ENCODE data around the gene N4BP2L2. TPM values are rescaled to one million over a fixed set of nuclear protein-coding genes. Genes with fewer than 3 reads are reported as not detected.

The N4BP2L2 gene
- total RNA-seq, 4 donors from 2014 or later = 139 to 282 (median 229) TPM

- Histone ChIP-seq H3K4me1 (peaks cover 4 to 69% (median 33%) of the 10 kb centered on the region in 4 donors), H3K36me3 (peaks cover 0 to 19% (median 0%) of the 10 kb centered on the region in 3 donors), H3K9me3 (no peaks in the 10 kb centered on the region), H3K4me3 (no peak overlapping the region), H3K27ac (no peak overlapping the region), H3K27me3 (no peaks in the 10 kb centered on the region)
- DNase-seq (ENCODE audit: low spot score in 2 of 2) = no peak
- no peak for TF ChIP-seq CTCF (IDR thresholded peaks at IDR 0.05)
- no peak for TF ChIP-seq EP300 (IDR thresholded peaks at IDR 0.05)
- TF ChIP-seq POLR2A (IDR thresholded peaks at IDR 0.05) = no peak
- 42 to 50% methylated on average over 3 of the region's 3 CpGs for WGBS, 2 donors
These were observed 10.2 kb downstream of the N4BP2L2 start for GRCh38 chr13:32528358-32528757.

- Histone ChIP-seq H3K4me3 (no peak overlapping the region), H3K9me3 (no peaks in the 10 kb centered on the region), H3K36me3 (peaks cover 0 to 21% (median 0%) of the 10 kb centered on the region in 3 donors), H3K27me3 (no peaks in the 10 kb centered on the region), H3K4me1 (peaks cover 4 to 57% (median 26%) of the 10 kb centered on the region in 4 donors), H3K27ac (peak overlapping the region in 1 of 4 donors; percentile 14)
- WGBS, 2 donors = 72 to 82% methylated on average over 3 of the region's 3 CpGs
- TF ChIP-seq CTCF (IDR thresholded peaks at IDR 0.05) = no peak
- no peak for TF ChIP-seq POLR2A (IDR thresholded peaks at IDR 0.05)
- no peak for TF ChIP-seq EP300 (IDR thresholded peaks at IDR 0.05)
- no peak for DNase-seq (ENCODE audit: low spot score in 2 of 2)
These were observed 11.4 kb downstream of the N4BP2L2 start for GRCh38 chr13:32527151-32527550.

- Histone ChIP-seq H3K4me1 (peaks cover 0 to 43% (median 13%) of the 10 kb centered on the region in 4 donors), H3K9me3 (no peaks in the 10 kb centered on the region), H3K4me3 (no peak overlapping the region), H3K27me3 (no peaks in the 10 kb centered on the region), H3K36me3 (peaks cover 0 to 30% (median 0%) of the 10 kb centered on the region in 3 donors), H3K27ac (no peak overlapping the region)
- TF ChIP-seq CTCF (IDR thresholded peaks at IDR 0.05) (no peak), EP300 (IDR thresholded peaks at IDR 0.05) (no peak), POLR2A (IDR thresholded peaks at IDR 0.05) (no peak)
- WGBS, 2 donors = 0 to 33% methylated on average over 1 of the region's 1 CpG
- DNase-seq (ENCODE audit: low spot score in 2 of 2) = no peak
These were observed 12.8 kb downstream of the N4BP2L2 start for GRCh38 chr13:32525766-32526165.

GRCh38 chr13:32515246-32515645 lies 23.3 kb downstream of the N4BP2L2 start:
- WGBS, 2 donors = 68 to 81% methylated on average over 3 of the region's 3 CpGs
- no peaks in the 10 kb centered on the region for H3K9me3 ChIP-seq
- no peak for DNase-seq (ENCODE audit: low spot score in 2 of 2)
- H3K4me1 ChIP-seq = peaks cover 0 to 3% (median 0%) of the 10 kb centered on the region in 4 donors
- TF ChIP-seq CTCF (IDR thresholded peaks at IDR 0.05) = no peak
- no peak for TF ChIP-seq POLR2A (IDR thresholded peaks at IDR 0.05)
- no peak for TF ChIP-seq EP300 (IDR thresholded peaks at IDR 0.05)
- no peak overlapping the region for H3K4me3 ChIP-seq
- H3K27ac ChIP-seq = no peak overlapping the region
- peaks cover 0 to 72% (median 5%) of the 10 kb centered on the region in 3 donors for H3K36me3 ChIP-seq
- H3K27me3 ChIP-seq = no peaks in the 10 kb centered on the region

- WGBS, 2 donors = 85 to 88% methylated on average over 4 of the region's 4 CpGs
- H3K4me1 ChIP-seq = peaks cover 0 to 3% (median 0%) of the 10 kb centered on the region in 4 donors
- H3K36me3 ChIP-seq = peaks cover 0 to 55% (median 0%) of the 10 kb centered on the region in 3 donors
- TF ChIP-seq POLR2A (IDR thresholded peaks at IDR 0.05) (no peak), CTCF (IDR thresholded peaks at IDR 0.05) (no peak)
- no peaks in the 10 kb centered on the region for H3K9me3 ChIP-seq
- H3K27ac ChIP-seq = no peak overlapping the region
- no peak overlapping the region for H3K4me3 ChIP-seq
- DNase-seq (ENCODE audit: low spot score in 2 of 2) = no peak
- H3K27me3 ChIP-seq = no peaks in the 10 kb centered on the region
These were observed 27.1 kb downstream of the N4BP2L2 start for GRCh38 chr13:32511482-32511881.
